GM18951 (cell line): ENCODE data around the gene COA7.
"Not testable (repeated sequence)": the region's sequence is repeated elsewhere in the genome, so short reads cannot be mapped to it uniquely, and the experiment has no call there.

Source experiments
- POLR2A ChIP-seq: IDR thresholded peaks from 4 replicates; pipeline ENCODE4 v1.6.1; 2011; ENCODE audit warnings: mild to moderate bottlenecking; ENCODE audit not compliant: insufficient read length, insufficient read depth; ENCODE audit errors: extremely low read depth
- in situ Hi-C: fragments of 300-500 bp; cut with MboI; formaldehyde crosslinking; loops from one replicate; pipeline ENCODE4 v1.12.0; 2022; ENCODE audit warnings: low sequenced_read_pairs, mixed read lengths, inconsistent platforms; ENCODE audit not compliant: unreplicated experiment

The COA7 gene

DNA sequence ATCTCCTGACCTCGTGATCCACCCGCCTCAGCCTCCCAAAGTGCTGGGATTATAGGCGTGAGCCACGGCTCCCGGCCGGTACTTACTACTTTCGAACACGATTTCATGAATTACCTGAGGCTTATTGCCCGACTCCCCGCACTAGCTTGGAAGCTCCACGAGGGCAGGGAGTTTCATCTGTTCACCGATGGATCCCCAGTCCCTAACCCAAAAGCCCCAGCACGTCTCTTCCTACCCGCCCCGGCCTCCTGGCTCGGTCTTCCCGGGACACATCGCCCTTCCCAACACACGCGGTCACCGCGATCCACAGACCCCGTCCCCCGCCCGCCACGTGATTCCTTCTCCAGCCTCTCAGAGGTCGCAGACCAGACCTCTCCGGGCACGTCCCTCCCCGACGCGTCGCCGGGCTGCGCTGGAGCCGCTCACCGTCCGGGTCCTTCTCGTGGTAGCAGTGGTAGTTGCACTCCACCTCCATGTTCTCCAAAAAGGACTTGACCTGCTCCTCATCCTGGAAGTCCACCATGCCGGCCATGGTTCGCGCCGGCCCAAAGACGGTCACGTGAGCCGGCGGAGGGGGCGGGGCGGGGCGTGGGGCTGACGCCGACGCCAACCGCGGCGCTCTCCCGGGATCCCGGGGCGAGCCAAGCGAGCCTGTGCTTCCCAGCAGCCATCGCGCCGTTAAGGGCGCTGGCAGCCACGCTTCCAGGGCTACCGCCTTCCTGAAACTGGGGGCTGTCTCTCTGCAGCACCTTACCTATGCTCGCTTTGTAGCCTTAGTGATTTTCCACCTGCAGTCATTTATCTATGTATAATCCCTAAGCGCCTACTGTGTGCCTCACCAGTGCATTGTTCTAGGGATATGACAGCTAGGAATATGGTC, at the start of gene COA7:
Gene COA7 (minus strand): TSS at position 553 of the 880 bp plus-strand sequence. CDS start 21 bp downstream, at position 532.
- in situ Hi-C loops: no loop called here
- TF ChIP-seq POLR2A: peak; percentile 71

DNA sequence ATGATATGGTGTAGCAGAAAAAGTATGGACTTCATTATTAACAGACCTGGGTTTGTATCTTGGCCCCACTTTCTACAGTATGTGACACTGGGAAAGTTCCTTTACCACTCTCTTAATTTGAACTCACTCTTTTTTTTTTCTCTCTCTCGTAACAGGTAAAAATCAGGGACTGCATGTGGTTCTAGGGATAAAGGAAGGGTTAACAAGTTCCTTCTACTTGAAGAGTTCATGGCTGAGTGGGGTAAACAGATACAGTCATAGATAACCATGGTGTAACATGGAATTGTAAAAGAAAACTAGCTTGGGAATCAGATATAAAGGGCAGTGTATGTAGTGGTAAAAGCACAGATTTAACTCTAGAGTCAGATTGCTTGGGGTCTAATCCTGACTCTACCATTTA, 49.3 kb upstream of the COA7 start:
- no peak for TF ChIP-seq POLR2A
- in situ Hi-C loops: no loop called here

DNA sequence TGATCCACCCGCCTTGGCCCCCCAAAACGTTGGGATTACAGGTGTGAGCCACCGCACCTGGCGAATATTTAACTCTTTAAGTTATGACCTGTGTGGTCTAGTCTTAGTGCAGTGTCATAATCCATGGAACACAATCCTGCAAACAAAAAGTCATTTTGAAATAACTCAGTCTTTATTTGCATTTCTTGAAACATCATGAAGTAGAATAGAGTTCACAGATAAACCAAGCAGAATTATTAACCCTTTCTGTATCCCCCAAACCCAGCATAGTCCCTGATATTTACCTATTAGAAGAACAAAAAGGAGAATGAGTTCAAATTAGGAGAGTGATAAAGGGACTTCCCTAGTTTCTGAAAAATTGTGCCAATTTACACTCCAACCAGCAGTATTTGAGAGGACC, 48.0 kb upstream of the COA7 start:
- in situ Hi-C loops: no loop called here

GRCh38 chr1:52741259-52741658, 43.1 kb upstream of the COA7 start:
- TF ChIP-seq POLR2A: no peak
- in situ Hi-C loops: no loop called here

More for the DNA sequence above, 48.0 kb upstream of the COA7 start:
- no peak for TF ChIP-seq POLR2A

GRCh38 chr1:52739699-52740467, 41.7 kb upstream of the COA7 start:
- TF ChIP-seq POLR2A: no peak
- in situ Hi-C loops: no loop called here

- TF ChIP-seq POLR2A: no peak
- in situ Hi-C loops: no loop called here
These were observed 40.7 kb upstream of the COA7 start for GRCh38 chr1:52738893-52739292.

DNA sequence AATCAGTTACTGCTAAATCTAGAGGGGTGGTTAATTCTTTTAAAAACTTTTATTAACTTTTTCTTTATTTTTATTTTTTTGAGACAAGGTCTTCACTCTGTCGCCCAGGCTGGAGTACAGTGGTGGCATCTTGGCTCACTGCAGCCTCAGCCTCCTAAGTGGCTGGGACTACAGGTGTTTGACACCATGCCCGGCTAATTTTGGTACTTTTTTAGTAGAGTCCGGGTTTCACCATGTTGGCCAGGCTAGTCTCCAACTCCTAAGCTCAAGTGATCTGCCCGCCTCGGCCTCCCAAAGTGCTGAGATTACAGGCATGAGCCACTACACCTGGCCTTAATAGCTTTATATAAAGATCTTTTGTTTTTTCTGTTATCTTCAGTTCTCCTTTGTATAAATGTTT, 40.0 kb upstream of the COA7 start:
- in situ Hi-C loops: no loop called here

GRCh38 chr1:52735371-52735770, 37.2 kb upstream of the COA7 start:
- in situ Hi-C loops: not testable (repeated sequence)

More for the DNA sequence above, 40.0 kb upstream of the COA7 start:
- TF ChIP-seq POLR2A: no peak

- in situ Hi-C loops: no loop called here
- TF ChIP-seq POLR2A: no peak
These were observed 35.2 kb upstream of the COA7 start for GRCh38 chr1:52733368-52733767.

DNA sequence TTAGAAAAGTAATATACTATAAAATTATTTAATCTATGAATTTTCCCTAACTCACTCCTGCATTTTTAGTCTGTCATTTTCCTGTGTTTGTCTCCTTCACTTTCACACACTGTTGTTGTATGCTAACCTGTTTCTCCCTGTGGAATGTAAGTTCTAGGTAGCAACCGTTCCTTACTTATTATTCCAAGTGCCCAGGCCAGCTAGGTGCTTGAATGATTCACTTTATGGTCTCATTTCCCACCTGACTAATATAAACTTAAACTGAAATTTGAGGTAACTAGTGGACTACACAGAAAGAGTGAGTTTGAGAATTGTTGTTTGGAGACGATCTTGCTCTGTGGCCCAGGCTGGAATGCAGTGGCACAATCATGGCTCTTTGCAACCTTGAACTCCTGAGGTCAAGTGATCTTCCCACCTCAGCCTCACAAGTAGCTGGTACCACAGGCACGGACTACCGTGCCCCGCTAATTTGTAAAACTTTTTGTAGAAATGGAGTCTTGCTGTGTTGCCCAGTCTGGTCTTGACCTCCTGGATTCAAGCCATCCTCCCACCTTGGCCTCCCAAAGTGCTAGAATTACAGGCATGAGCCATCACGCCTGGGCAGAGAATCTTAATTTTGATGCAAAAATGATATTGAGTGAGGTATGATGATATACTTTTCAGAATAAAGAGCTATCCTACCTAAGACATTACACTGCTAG, 30.0 kb upstream of the COA7 start:
- in situ Hi-C loops: no loop called here
- no peak for TF ChIP-seq POLR2A

DNA sequence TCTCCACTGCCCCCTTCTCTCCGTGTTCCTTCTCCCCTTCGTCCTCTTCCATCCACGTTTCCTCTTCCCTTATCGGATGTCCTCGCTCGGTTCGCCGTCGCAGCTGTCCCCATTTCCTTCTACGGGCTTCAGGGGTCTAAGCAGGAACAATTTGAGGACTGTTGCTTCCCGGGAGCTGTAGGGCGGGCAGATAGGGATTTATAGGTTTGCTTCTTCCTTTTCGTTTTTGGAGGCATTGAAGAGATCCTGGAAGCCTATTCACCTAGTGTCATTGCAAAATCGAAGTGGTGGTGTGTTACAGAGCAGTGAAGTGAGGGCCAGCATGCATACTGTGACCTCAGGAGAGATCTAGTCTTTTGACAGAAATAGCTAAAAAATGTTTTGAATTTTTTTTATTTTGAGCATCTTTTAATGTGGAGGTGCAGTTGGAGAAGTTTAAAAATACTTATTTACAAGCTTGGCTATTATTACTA, 29.0 kb upstream of the COA7 start:
- in situ Hi-C loops: no loop called here
- TF ChIP-seq POLR2A: no peak

GRCh38 chr1:52726265-52727113, 28.3 kb upstream of the COA7 start, which contains the start of gene ZYG11B:
Gene ZYG11B (plus strand): TSS chr1:52726453. CDS start chr1:52726654, 201 bp downstream.
- peak; percentile 67 for TF ChIP-seq POLR2A
- in situ Hi-C loops: no loop called here

DNA sequence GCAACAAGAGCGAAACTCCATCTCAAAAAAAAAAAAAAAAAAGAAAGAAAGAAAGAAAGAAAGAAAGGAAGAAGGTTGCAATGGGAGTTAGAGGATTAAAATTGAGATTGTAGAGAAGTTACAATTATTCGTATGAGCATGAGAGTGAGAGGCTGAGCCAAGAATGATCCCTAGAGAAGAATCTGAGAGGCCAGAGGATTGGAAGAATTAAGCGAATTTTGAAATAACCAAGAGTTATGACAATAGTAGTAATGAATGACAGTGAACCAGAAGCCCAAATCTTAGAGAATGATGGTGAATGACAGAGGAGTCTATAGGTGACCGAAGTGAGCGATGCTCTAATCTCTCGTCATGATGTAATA, 27.7 kb upstream of the COA7 start:
- no peak for TF ChIP-seq POLR2A
- in situ Hi-C loops: no loop called here

DNA sequence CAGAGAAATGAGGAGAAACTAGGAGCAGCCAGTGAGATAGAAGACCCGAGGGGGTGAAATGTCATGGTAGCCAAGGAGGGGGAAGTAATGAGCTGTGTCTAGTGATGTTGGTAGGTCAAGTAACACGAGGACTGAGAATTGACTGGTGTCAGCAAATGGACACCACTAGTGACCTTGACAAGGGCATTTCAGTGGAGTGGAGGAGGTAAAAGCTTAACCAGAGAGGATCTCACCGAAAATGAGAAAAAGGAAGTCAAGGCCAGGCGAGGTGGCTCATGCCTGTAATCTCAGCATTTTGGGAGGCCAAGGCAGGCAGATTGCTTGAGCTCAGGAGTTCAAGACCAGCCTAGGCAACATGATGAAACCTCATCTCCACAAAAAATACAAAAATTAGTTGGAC, 25.1 kb upstream of the COA7 start:
- in situ Hi-C loops: no loop called here
- TF ChIP-seq POLR2A: no peak

DNA sequence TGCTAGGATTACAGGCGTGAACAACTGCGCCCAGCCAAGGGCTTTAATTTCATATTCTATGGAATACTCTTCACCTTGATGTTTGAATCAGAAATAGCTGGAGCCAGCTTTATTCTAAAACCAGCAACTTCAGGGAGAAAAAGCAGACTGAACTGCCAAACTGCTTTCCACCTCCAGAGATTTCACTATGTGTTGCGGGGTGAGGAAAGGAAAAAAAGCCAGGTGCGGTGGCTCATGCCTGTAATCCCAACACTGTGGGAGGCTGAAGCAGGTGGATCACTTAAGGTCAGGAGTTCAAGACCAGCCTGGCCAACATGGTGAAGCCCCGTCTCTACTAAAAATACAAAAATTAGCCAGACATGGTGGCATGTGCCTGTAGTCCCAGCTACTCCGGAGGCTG, 17.1 kb upstream of the COA7 start:
- in situ Hi-C loops: not testable (repeated sequence)
